ENCODE data around the gene SUB1.

The SUB1 gene

GRCh38 chr5:32638309-32638708 is 53.0 kb downstream of the SUB1 start:
- TF ChIP-seq ZFX (IDR thresholded peaks at IDR 0.05) (no peak), CTCF (conservative IDR thresholded peaks at IDR 0.05) (no peak)

GRCh38 chr5:32639943-32640342 is 54.6 kb downstream of the SUB1 start:
- TF ChIP-seq CTCF (conservative IDR thresholded peaks at IDR 0.05) (no peak), ZFX (IDR thresholded peaks at IDR 0.05) (no peak)

More at GRCh38 chr5:32638309-32638708, 53.0 kb downstream of the SUB1 start:
- no peak overlapping the region for H3K27ac ChIP-seq

GRCh38 chr5:32642276-32643002 is 57.1 kb downstream of the SUB1 start:
- TF ChIP-seq CTCF (conservative IDR thresholded peaks at IDR 0.05) = no peak
- TF ChIP-seq ZFX (IDR thresholded peaks at IDR 0.05) = no peak
- no peak overlapping the region for H3K27ac ChIP-seq

More at GRCh38 chr5:32639943-32640342, 54.6 kb downstream of the SUB1 start:
- no peak overlapping the region for H3K27ac ChIP-seq

DNA sequence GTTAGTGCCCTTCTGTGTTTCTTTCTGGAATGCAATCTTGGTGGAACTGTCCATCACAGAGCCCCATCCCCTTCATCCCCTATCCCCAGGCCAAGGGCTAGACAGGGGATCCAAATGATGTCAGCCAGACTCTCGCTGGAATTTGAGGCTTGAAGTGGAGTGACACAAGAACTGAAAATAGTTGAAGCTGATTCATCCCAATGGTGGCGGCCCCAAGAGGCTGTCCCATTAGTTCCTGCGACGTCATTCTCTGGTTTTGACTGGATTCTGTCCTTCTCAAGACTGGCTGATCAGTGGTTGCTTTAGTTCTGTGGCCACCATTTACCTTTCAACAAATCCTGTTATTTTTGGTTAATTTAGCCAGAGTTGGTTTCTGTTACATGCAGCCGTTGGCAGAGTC is 59.9 kb downstream of the SUB1 start:
- no peak overlapping the region for H3K27ac ChIP-seq
- no peak for TF ChIP-seq CTCF (conservative IDR thresholded peaks at IDR 0.05)
- TF ChIP-seq ZFX (IDR thresholded peaks at IDR 0.05) = no peak

DNA sequence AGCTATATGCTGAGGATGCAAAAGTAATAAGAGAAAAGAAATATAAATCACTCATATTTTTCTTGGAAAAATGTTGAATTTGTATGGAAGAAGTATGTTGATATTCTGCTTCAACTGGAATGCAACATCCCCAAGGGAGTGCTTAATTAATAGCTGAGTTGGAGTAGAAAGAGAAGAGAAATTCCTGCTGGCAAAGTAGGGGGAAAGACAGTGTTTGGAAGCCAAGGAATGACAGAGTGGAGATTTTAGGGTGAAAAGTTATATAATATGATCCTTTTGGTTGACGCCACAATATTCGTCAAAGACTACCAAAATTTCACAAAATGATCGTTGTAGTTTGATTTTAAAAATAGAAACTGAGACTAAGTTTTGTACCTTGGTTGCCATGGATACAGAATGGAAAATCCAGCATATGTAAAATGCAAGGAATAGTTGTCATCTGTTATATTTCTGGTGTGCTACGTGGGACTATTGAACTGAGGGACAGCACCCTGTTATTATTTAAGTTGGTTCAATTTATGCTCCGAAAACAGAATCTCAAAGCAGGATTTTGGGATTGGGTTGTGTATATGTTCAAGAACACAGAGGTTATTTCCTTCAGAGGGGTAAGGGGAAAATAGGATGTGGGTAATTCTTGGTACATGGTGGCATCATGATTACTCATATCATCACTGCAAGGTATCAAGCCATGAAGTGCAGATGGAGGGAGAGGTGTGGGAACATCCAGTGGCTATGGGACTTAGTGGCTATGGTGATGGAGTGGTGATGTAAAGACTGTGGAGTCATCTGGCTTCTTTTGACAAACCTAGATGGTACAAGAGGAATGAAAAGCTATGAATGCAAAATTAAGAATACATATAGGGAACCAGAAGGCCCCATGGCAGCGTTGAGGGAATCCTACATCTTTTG is 61.0 kb downstream of the SUB1 start:
- no peak for TF ChIP-seq ZFX (IDR thresholded peaks at IDR 0.05)
- TF ChIP-seq CTCF (conservative IDR thresholded peaks at IDR 0.05) = no peak
- H3K27ac ChIP-seq = no peak overlapping the region

- TF ChIP-seq CTCF (conservative IDR thresholded peaks at IDR 0.05) = no peak
- TF ChIP-seq ZFX (IDR thresholded peaks at IDR 0.05) = no peak
- no peak overlapping the region for H3K27ac ChIP-seq
Observed at GRCh38 chr5:32651088-32651487, 65.7 kb downstream of the SUB1 start.

DNA sequence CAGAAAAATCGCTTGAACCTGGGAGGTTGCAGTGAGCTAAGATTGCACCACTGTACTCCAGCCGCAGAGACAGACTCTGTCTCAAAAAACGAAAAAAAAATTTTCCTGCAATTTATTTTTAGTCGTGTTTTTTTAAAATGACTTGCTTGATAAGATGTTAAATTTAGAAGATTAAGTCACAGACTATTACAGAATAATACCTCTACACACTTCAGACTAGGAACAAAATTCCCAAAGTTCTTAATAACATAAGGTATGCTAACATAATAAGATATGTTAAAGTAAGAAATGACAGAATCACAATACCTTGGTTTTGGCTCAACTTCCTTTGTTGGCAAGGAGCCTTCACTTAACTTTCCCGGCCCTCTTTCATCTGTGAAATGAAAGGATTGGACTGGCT is 66.3 kb downstream of the SUB1 start:
- TF ChIP-seq CTCF (conservative IDR thresholded peaks at IDR 0.05) = no peak
- no peak for TF ChIP-seq ZFX (IDR thresholded peaks at IDR 0.05)
- no peak overlapping the region for H3K27ac ChIP-seq

Data from C4-2B (cell line).